ENCODE results near the gene KERA. TPM values are rescaled to one million over a fixed set of nuclear protein-coding genes. Genes with fewer than 3 reads are reported as not detected.

The KERA gene
- total RNA-seq, 1 donor from 2014 or later, result not detected

GRCh38 chr12:91001306-91001705 lies 56.5 kb downstream of the KERA start:
- TF ChIP-seq CTCF (IDR thresholded peaks at IDR 0.05; ENCODE audit: borderline replicate concordance), result no peak
- Histone ChIP-seq H3K4me1 (no peaks in the 10 kb centered on the region), H3K27me3 (ENCODE audit: low read depth) (no peaks in the 10 kb centered on the region), H3K36me3 (no peaks in the 10 kb centered on the region), H3K4me3 (no peak overlapping the region), H3K27ac (replicated peaks) (no peak overlapping the region), H3K9me3 (replicated peaks) (no peaks in the 10 kb centered on the region)
- intact Hi-C loops (cut with micrococcal nuclease), result no loop called here
- no peak for DNase-seq

Other genes with a start within 250 kb of the KERA start
- not detected for gene CCER1, start 102.8 kb downstream of the KERA start, total RNA-seq
- not detected for gene EPYC, start 53.1 kb downstream of the KERA start, total RNA-seq
- gene LUM, start 53.5 kb upstream of the KERA start, total RNA-seq, result 115 TPM
- gene DCN, start 124.8 kb upstream of the KERA start, total RNA-seq, result 716 TPM